ENCODE results near the gene CLHC1.

DNA sequence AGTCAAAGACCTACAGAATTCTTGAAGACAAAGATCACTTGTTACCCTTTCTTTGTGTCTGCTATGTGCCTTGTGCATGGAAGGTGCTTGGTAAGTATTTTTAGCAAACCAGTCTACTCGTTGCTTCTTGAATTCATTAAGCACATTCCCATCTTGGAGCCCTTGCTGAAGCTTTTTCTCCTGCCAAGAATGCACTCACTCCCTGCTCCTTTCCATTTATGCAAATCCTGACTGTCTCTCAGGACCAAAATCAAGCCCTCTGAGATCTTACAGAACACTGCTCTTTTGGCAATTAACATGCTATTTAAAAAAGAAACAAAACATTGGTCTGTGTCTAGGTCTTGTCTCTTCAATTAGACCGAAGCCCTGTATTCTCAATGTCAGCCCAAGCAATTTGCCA is 75.8 kb downstream of the CLHC1 start:
- TF ChIP-seq, protein P1, sequence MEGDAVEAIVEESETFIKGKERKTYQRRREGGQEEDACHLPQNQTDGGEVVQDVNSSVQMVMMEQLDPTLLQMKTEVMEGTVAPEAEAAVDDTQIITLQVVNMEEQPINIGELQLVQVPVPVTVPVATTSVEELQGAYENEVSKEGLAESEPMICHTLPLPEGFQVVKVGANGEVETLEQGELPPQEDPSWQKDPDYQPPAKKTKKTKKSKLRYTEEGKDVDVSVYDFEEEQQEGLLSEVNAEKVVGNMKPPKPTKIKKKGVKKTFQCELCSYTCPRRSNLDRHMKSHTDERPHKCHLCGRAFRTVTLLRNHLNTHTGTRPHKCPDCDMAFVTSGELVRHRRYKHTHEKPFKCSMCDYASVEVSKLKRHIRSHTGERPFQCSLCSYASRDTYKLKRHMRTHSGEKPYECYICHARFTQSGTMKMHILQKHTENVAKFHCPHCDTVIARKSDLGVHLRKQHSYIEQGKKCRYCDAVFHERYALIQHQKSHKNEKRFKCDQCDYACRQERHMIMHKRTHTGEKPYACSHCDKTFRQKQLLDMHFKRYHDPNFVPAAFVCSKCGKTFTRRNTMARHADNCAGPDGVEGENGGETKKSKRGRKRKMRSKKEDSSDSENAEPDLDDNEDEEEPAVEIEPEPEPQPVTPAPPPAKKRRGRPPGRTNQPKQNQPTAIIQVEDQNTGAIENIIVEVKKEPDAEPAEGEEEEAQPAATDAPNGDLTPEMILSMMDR (conservative IDR thresholded peaks at IDR 0.05 in 1 of 2, IDR thresholded peaks at IDR 0.05 in 1 of 2; ENCODE audit: extremely low read depth in 1 of 2, insufficient read depth in 1 of 2, low read depth in 1 of 2, low read length in 2 of 2) = no peak
- TF ChIP-seq EZH2 (IDR thresholded peaks at IDR 0.05; ENCODE audit: borderline replicate concordance, low read length) = no peak
